B cell (primary cell): ENCODE measurements around the gene ZDHHC22.

ENCODE experiments used
- EZH2 ChIP-seq: IDR thresholded peaks from 2 replicates; pipeline ENCODE4 v1.6.1; 2012; ENCODE audit warnings: borderline replicate concordance, low read depth, mild to moderate bottlenecking, moderate library complexity, low read length; ENCODE audit not compliant: insufficient read depth, poor library complexity, severe bottlenecking
- TF ChIP-seq, protein P1 (sequence below): fragments of 200-600 bp; IDR thresholded peaks from one replicate; pipeline ENCODE4 v1.8.0; 2022; ENCODE audit warnings: antibody characterized with exemption, mild to moderate bottlenecking

DNA sequence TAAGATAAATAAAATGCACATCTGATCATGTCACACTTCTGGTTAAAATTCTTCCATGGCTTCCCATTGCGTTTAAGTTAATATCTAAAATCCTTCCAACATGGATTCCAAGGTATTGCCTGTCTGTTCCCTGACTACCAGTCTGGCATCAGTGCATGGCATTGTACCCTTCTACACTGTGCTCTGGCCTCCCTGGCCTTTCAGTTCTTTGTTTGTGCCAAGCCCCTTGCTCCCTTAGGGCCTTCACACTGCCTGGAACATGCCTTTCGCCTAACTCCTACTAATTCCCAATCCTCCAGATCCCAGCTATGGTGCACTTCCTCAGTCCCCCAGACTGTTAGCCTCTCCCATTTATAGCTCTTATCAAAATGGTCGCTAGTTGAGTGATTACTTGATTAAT, 37.2 kb downstream of the ZDHHC22 start:
- TF ChIP-seq, protein P1, sequence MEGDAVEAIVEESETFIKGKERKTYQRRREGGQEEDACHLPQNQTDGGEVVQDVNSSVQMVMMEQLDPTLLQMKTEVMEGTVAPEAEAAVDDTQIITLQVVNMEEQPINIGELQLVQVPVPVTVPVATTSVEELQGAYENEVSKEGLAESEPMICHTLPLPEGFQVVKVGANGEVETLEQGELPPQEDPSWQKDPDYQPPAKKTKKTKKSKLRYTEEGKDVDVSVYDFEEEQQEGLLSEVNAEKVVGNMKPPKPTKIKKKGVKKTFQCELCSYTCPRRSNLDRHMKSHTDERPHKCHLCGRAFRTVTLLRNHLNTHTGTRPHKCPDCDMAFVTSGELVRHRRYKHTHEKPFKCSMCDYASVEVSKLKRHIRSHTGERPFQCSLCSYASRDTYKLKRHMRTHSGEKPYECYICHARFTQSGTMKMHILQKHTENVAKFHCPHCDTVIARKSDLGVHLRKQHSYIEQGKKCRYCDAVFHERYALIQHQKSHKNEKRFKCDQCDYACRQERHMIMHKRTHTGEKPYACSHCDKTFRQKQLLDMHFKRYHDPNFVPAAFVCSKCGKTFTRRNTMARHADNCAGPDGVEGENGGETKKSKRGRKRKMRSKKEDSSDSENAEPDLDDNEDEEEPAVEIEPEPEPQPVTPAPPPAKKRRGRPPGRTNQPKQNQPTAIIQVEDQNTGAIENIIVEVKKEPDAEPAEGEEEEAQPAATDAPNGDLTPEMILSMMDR: no peak
- TF ChIP-seq EZH2: no peak
